Spleen (tissue), 11 donors: Measurements from ENCODE around the gene COL4A2. TPM values are rescaled to one million over a fixed set of nuclear protein-coding genes. Genes with fewer than 3 reads are reported as not detected.
"Not testable (repeated sequence)": the region's sequence is repeated elsewhere in the genome, so short reads cannot be mapped to it uniquely, and the experiment has no call there.

Source experiments
- DNase-seq: peaks from one replicate; pipeline ENCODE4 v3.0.0-alpha.2; 2020
- H3K27ac ChIP-seq, 8 donors: fragments of 200-600 bp; sonication (generic) in 7 of 8; 1 replicate in 4 of 8; 2 replicates in 4 of 8; pipeline versions ENCODE4 v1.5.0 to v1.8.0; 2016 to 2021; ENCODE audit warnings: inconsistent platforms in 4 of 8, mild to moderate bottlenecking in 4 of 8, moderate library complexity in 1 of 8
- H3K27me3 ChIP-seq, 7 donors: fragments of 200-600 bp; sonication (generic) in 6 of 7; replicated peaks in 1 of 7; 1 replicate in 4 of 7; 2 replicates in 3 of 7; pipeline versions ENCODE4 v1.5.0 to v1.8.0; 2016 to 2021; ENCODE audit warnings: inconsistent platforms in 3 of 7, mild to moderate bottlenecking in 1 of 7
- H3K36me3 ChIP-seq, 6 donors: fragments of 200-600 bp; sonication (generic) in 5 of 6; 1 replicate in 4 of 6; 2 replicates in 2 of 6; pipeline versions ENCODE4 v1.5.0 to v1.8.0; 2016 to 2021; ENCODE audit warnings: inconsistent platforms in 2 of 6
- H3K4me1 ChIP-seq, 6 donors: fragments of 200-600 bp; sonication (generic) in 5 of 6; 1 replicate in 3 of 6; 2 replicates in 3 of 6; pipeline versions ENCODE4 v1.5.0 to v1.8.0; 2016 to 2021; ENCODE audit warnings: inconsistent platforms in 3 of 6
- H3K4me3 ChIP-seq, 8 donors: fragments of 200-600 bp; sonication (generic) in 7 of 8; 1 replicate in 4 of 8; 2 replicates in 4 of 8; pipeline versions ENCODE4 v1.5.0 to v1.8.0; 2016 to 2021; ENCODE audit warnings: inconsistent platforms in 4 of 8, mild to moderate bottlenecking in 4 of 8, moderate library complexity in 2 of 8
- H3K9me3 ChIP-seq, 8 donors: fragments of 200-600 bp; sonication (generic) in 7 of 8; 1 replicate in 4 of 8; 2 replicates in 4 of 8; pipeline versions ENCODE4 v1.5.0 to v1.8.0; 2016 to 2021; ENCODE audit warnings: inconsistent platforms in 4 of 8
- POLR2A ChIP-seq, 3 donors: fragments of 450-650 bp; IDR thresholded peaks; one replicate each; pipeline ENCODE4 v1.5.1; 2017; ENCODE audit warnings: antibody characterized with exemption in 3 of 3, mild to moderate bottlenecking in 1 of 3
- POLR2AphosphoS5 ChIP-seq, 3 donors: sonication (generic); formaldehyde crosslinking; IDR thresholded peaks; one replicate each; pipeline ENCODE4 v1.5.1; 2017; ENCODE audit warnings: antibody characterized with exemption in 3 of 3
- WGBS, 5 donors: extraction: QIAGEN DNeasy Blood & Tissue Kit in 3 of 5; methylation state at CpG; one replicate each; pipeline versions ENCODE4 v1.1.5 to v1.1.7; 2013 to 2018; 5-methylcytosine and 5-hydroxymethylcytosine counted together
- intact Hi-C: fragments of 100-400 bp; cut with DNase I; formaldehyde crosslinking; loops from one replicate; pipeline ENCODE4 v1.15.0; 2023; ENCODE audit warnings: low total_unique reads
- polyA plus RNA-seq, 3 donors: library from polyadenylated mRNA; stranded (reverse); fragments of 200-250 nt; gene quantifications; one replicate each; pipeline ENCODE4 v1.2.1, GENCODE V29; 2013
- total RNA-seq, 7 donors: library from RNA; depleted of rRNA in 3 of 7; stranded (reverse); fragments of >200 nt in 3 of 7; fragmentation: NEBNext Ultra II Directional in 4 of 7; extraction: Animal tissue kit (Norgen Biotek cat#: 25700) in 4 of 7; gene quantifications; one replicate each; pipeline versions ENCODE4 v1.1.0 to v1.2.1, GENCODE V29; 2016 to 2021
- TF ChIP-seq, protein P1 (sequence below), 11 experiments: fragments of 200-600 bp in 7 of 11; fragments of 450-650 bp in 4 of 11; sonication (generic) in 4 of 11; IDR thresholded peaks in 8 of 11; conservative IDR thresholded peaks in 3 of 11; 1 replicate in 7 of 11; 2 replicates in 4 of 11; pipeline versions ENCODE4 v1.4.0 to v1.8.0; 2016 to 2021; ENCODE audit warnings: antibody characterized with exemption in 11 of 11, inconsistent platforms in 4 of 11, mild to moderate bottlenecking in 1 of 11
- donor health status: healthy with polysubstance abuse.
- donor health status: DM: no; HTN: no; CAD: no; lungs with moderate emphysema.
- donor health status: DM: no; HTN: no; CAD: no.
- donor health status: Bipolar disorder and iron deficiency.
- donor health status: healthy.
- donor health status: DM: no; HTN: no; CAD: no.
- donor health status: DM: yes; HTN: yes; CAD: no.

COL4A2 gene
- total and polyA plus RNA-seq, 10 donors: 52.6 to 712 (median 337) TPM

DNA sequence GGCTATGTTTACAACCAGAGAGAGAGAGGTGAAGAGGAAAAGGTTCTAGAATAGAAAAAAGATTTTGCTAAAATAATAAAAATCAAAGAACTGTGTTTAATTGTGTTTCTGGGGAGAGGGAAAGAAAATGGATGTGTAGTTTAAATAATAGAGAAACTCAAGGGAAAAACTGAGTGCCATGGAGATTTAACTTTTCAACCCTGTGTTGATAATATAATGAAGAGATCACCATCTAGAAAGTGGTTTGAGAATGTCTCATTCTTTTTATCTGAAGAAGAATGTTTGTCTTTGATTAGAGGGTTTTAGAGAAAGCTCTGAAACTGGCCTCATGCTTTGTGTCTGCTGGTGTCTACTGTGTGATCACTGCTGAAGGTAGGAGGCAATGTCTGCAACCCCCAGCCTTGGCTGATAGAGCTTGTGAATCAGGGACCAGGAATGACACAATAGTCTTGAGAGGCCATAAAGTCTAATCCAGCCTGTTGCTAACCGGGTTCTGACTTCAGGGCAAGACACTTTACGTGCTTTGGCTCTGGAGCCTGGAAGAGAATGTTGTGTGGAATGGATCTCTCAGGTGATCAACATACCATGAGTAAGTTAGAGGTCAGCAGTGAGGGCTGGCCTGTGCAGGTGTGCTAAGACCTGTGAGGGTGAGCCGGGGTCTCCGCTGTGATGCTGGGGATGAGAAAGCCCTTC is 5.4 kb downstream of the COL4A2 start:
- H3K4me1 ChIP-seq: peaks cover 7 to 59% (median 19%) of the 10 kb centered on the region in 6 donors
- H3K27me3 ChIP-seq: peaks cover 0 to 61% (median 11%) of the 10 kb centered on the region in 7 donors
- peak overlapping the region in 6 of 8 donors; percentile 57 to 87 (median 77) for H3K27ac ChIP-seq
- 75 to 86% (median 83%) methylated on average over 4 of the region's 4 CpGs for WGBS, 5 donors
- TF ChIP-seq, protein P1, sequence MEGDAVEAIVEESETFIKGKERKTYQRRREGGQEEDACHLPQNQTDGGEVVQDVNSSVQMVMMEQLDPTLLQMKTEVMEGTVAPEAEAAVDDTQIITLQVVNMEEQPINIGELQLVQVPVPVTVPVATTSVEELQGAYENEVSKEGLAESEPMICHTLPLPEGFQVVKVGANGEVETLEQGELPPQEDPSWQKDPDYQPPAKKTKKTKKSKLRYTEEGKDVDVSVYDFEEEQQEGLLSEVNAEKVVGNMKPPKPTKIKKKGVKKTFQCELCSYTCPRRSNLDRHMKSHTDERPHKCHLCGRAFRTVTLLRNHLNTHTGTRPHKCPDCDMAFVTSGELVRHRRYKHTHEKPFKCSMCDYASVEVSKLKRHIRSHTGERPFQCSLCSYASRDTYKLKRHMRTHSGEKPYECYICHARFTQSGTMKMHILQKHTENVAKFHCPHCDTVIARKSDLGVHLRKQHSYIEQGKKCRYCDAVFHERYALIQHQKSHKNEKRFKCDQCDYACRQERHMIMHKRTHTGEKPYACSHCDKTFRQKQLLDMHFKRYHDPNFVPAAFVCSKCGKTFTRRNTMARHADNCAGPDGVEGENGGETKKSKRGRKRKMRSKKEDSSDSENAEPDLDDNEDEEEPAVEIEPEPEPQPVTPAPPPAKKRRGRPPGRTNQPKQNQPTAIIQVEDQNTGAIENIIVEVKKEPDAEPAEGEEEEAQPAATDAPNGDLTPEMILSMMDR (IDR thresholded peaks at IDR 0.05 in 8 of 11, conservative IDR thresholded peaks at IDR 0.05 in 3 of 11): no peak
- TF ChIP-seq POLR2A (IDR thresholded peaks at IDR 0.05) (no peak), POLR2AphosphoS5 (IDR thresholded peaks at IDR 0.05) (no peak)
- peak overlapping the region in 6 of 8 donors; percentile 10 to 73 (median 38) for H3K4me3 ChIP-seq
- peaks cover 0 to 29% (median 0%) of the 10 kb centered on the region in 6 donors for H3K36me3 ChIP-seq
- H3K9me3 ChIP-seq: no peaks in the 10 kb centered on the region
- no peak for DNase-seq
- intact Hi-C loops: no loop called here

DNA sequence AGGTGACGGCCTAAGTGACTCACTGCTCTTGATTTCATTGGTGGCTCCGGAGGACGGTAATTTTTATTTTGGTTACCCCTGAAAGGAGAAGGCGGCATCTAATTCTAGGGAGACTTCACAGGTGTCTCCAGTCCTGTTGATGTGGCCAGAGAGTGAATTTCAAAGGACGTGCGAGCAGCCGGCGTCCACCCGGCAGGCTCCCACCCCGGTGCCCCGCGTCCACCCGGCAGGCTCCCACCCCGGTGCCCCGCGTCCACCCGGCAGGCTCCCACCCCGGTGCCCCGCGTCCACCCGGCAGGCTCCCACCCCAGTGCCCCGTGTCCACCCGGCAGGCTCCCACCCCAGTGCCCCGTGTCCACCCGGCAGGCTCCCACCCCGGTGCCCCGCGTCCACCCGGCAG is 6.2 kb downstream of the COL4A2 start:
- intact Hi-C loops, DNase-seq, H3K9me3 ChIP-seq: not testable (repeated sequence)
- peak overlapping the region in 3 of 8 donors; percentile 12 to 87 (median 84) for H3K27ac ChIP-seq
- peaks cover 0 to 58% (median 5%) of the 10 kb centered on the region in 7 donors for H3K27me3 ChIP-seq
- WGBS, 5 donors: 60 to 89% (median 84%) methylated on average over 13 to 22 of the region's 29 CpGs
- H3K4me3 ChIP-seq: peak overlapping the region in 3 of 8 donors; percentile 6 to 73 (median 10)
- peaks cover 7 to 64% (median 19%) of the 10 kb centered on the region in 6 donors for H3K4me1 ChIP-seq
- peaks cover 0 to 34% (median 0%) of the 10 kb centered on the region in 6 donors for H3K36me3 ChIP-seq

DNA sequence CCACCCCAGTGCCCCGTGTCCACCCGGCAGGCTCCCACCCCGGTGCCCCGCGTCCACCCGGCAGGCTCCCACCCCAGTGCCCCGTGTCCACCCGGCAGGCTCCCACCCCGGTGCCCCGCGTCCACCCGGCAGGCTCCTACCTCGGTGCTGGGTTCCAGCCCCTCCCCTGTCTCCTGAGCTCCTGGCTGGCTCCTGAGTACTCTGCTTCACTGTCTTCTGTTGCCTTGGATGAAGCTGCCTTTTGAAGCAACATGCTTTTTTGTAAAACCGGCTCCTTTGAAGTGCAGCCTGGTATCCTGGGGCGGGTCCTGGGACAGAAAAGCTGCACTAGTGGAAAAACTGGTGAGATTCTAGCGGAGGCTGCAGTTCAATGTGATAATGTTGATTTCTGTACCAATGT is 6.6 kb downstream of the COL4A2 start:
- Histone ChIP-seq H3K4me1 (peaks cover 7 to 61% (median 19%) of the 10 kb centered on the region in 6 donors), H3K36me3 (peaks cover 0 to 34% (median 0%) of the 10 kb centered on the region in 6 donors), H3K27ac (peak overlapping the region in 1 of 8 donors; percentile 33), H3K4me3 (peak overlapping the region in 1 of 8 donors; percentile 12), H3K27me3 (peaks cover 0 to 54% (median 3%) of the 10 kb centered on the region in 7 donors)
- H3K9me3 ChIP-seq, intact Hi-C loops, DNase-seq: not testable (repeated sequence)
- WGBS, 5 donors: 61 to 83% (median 67%) methylated on average over 5 to 11 of the region's 16 CpGs

DNA sequence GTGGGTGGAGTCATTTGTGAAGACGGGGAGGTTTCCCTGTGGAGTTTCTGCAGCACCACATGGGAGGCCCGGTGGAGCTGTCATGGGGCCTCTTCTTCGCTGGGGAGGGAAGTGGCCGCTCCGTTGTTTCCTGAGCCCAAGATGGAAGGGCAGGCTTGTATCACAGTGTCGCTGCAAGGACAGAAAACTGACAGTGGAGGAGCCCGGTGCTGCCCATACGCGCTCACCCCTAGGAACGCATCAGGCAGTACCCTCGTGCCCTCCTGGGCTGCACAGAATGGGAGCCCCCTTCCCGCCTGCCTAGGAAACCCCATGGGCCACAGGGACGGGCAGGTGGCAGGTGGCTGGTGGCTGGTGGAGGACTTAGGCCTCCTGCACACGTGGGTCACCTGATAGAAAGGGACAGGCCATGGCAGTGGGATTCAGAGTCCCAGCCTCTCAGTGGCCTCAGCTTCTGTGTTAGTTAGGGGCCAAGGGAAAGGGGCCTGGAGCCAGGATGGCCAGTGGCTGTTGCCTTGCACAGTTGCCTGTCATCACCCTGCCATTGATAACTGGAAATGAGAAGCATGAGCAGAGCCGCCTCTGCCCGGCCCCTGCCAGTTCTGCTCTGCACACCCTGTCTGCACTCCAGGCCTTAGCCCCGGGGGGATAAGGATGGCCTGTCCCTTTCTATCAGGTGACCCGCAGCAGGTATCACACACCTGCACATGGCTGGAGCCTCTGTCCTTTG is 7.6 kb downstream of the COL4A2 start:
- intact Hi-C loops: no loop called here
- H3K27ac ChIP-seq: peak overlapping the region in 2 of 8 donors; percentile 5 to 33
- WGBS, 5 donors: 58 to 88% (median 81%) methylated on average over 18 of the region's 18 CpGs

More for the DNA sequence above, 7.6 kb downstream of the COL4A2 start:
- Histone ChIP-seq H3K27me3 (peaks cover 0 to 44% (median 0%) of the 10 kb centered on the region in 7 donors), H3K36me3 (peaks cover 0 to 34% (median 0%) of the 10 kb centered on the region in 6 donors), H3K9me3 (no peaks in the 10 kb centered on the region), H3K4me3 (peak overlapping the region in 1 of 8 donors; percentile 12), H3K4me1 (peaks cover under 1 to 61% (median 15%) of the 10 kb centered on the region in 6 donors)
- DNase-seq: no peak
- TF ChIP-seq POLR2A (IDR thresholded peaks at IDR 0.05): no peak
- peak in 1 of 3 donors; percentile 61 for TF ChIP-seq POLR2AphosphoS5 (IDR thresholded peaks at IDR 0.05)
- TF ChIP-seq, protein P1 (IDR thresholded peaks at IDR 0.05 in 8 of 11, conservative IDR thresholded peaks at IDR 0.05 in 3 of 11): no peak
